ENCODE measurements around the gene NSUN6. TPM values are rescaled to one million over a fixed set of nuclear protein-coding genes. Genes with fewer than 3 reads are reported as not detected.

Gene NSUN6
- polyA plus RNA-seq, 1 of the 3 experiments (the other 2 are of a cell fraction) = 5.3 TPM

DNA sequence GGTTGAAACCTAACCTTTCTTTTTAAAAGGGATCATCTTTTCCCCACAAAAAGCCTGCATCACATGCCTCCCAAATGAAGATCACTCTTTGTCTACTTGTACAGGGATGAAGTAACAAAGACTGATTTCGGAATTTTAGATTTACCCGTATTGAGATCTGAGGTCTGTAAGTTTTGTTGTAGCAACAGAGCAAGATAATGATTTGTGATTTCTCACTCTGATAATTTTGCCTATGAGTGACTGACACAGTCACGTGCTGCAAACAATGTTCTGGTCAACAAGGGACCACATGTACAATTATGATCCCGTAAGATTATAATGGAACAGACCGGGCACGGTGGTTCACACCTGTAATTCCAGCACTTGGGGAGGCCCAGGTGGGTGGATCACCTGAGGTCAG, 39.2 kb upstream of the NSUN6 start:
- ChIA-PET CTCF (interaction anchor here (0.6 kb wide), 1 partner anchor 1058 kb away, joined by 3 read pairs; no protein-coding TSS in a partner anchor), POLR2A (no interaction called here)
- Histone ChIP-seq H3K4me2 (no peak overlapping the region), H3K4me3 (ENCODE audit: low read depth in 2 of 2, low read length in 1 of 2) (no peak overlapping the region), H3K79me2 (ENCODE audit: insufficient read depth) (no peaks in the 10 kb centered on the region), H3K4me1 (ENCODE audit: control insufficient read depth in 1 of 2, insufficient read depth in 2 of 2, low read depth in 1 of 2, low read length in 1 of 2) (no peaks in the 10 kb centered on the region), H3K9me3 (no peaks in the 10 kb centered on the region), H3K36me3 (replicated peaks in 1 of 2; ENCODE audit: control insufficient read depth in 1 of 2, insufficient read depth in 2 of 2, low read length in 1 of 2) (no peaks in the 10 kb centered on the region), H3K27ac (ENCODE audit: low read depth in 2 of 2, low read length in 1 of 2) (no peak overlapping the region), H3K27me3 (ENCODE audit: insufficient read depth) (no peaks in the 10 kb centered on the region), H3K9me2 (no peaks in the 10 kb centered on the region), H2AFZ (ENCODE audit: low read depth) (no peak overlapping the region), H4K20me1 (ENCODE audit: insufficient read depth) (no peaks in the 10 kb centered on the region), H3K9ac (no peak overlapping the region), H3F3A (replicated peaks; ENCODE audit: insufficient read depth) (no peaks in the 10 kb centered on the region)
- no peak for TF ChIP-seq CTCF (IDR thresholded peaks at IDR 0.05)
- TF ChIP-seq ZBTB33 (IDR thresholded peaks at IDR 0.05; ENCODE audit: borderline replicate concordance, low read depth) = no peak
- no peak for TF ChIP-seq RAD21 (IDR thresholded peaks at IDR 0.05; ENCODE audit: low read length)
- no peak for TF ChIP-seq RFX5 (IDR thresholded peaks at IDR 0.05; ENCODE audit: low read length)
- no peak for TF ChIP-seq TCF12 (IDR thresholded peaks at IDR 0.05)
- no peak for TF ChIP-seq SMC3 (IDR thresholded peaks at IDR 0.05; ENCODE audit: low read depth, low read length)
- TF ChIP-seq PBX3 (IDR thresholded peaks at IDR 0.05) = no peak
- no peak for TF ChIP-seq TEAD4 (IDR thresholded peaks at IDR 0.05; ENCODE audit: borderline replicate concordance, insufficient read depth)
- no peak for TF ChIP-seq USF2 (IDR thresholded peaks at IDR 0.05; ENCODE audit: borderline replicate concordance, low read depth, low read length)
- TF ChIP-seq, protein P1, sequence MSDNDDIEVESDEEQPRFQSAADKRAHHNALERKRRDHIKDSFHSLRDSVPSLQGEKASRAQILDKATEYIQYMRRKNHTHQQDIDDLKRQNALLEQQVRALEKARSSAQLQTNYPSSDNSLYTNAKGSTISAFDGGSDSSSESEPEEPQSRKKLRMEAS (IDR thresholded peaks at IDR 0.05; ENCODE audit: low read depth) = no peak
- no peak for TF ChIP-seq FOXJ3 (CRISPR knock-in tag; IDR thresholded peaks at IDR 0.05)
- TF ChIP-seq FOSL2 (IDR thresholded peaks at IDR 0.05; ENCODE audit: borderline replicate concordance, low read depth) = no peak
- 60% methylated on average over 6 of the region's 6 CpGs for WGBS (ENCODE audit: low lambda C conversion rate)
- DNase-seq = no peak

Data from SK-N-SH (cell line).